H9 (cell line): ENCODE measurements around the gene MAPK4. TPM values are rescaled to one million over a fixed set of nuclear protein-coding genes. Genes with fewer than 3 reads are reported as not detected.
A peak's percentile ranks its signal among the peaks of the same experiment; 100 is the strongest.

Experiments used
- DNase-seq: peaks from one replicate; pipeline ENCODE4 v3.0.0-alpha.2; 2017
- H2AFZ ChIP-seq: one replicate; pipeline ENCODE4 v1.6.1; 2013; ENCODE audit warnings: mild to moderate bottlenecking, low read length, control low read depth, moderate library complexity
- H2AK5ac ChIP-seq: 2 replicates; pipeline ENCODE4 v1.6.1; 2013; ENCODE audit warnings: low read length, control low read depth, mixed read lengths; ENCODE audit not compliant: insufficient read length
- H2BK120ac ChIP-seq: one replicate; pipeline ENCODE4 v1.6.1; 2013; ENCODE audit warnings: low read depth, mild to moderate bottlenecking, low read length, control low read depth, inconsistent platforms; ENCODE audit not compliant: poor library complexity, severe bottlenecking
- H2BK12ac ChIP-seq: 2 replicates; pipeline ENCODE4 v1.6.1; 2013; ENCODE audit warnings: low read length, control low read depth, mixed read lengths, low read depth; ENCODE audit not compliant: insufficient read length
- H2BK15ac ChIP-seq: 2 replicates; pipeline ENCODE4 v1.6.1; 2013; ENCODE audit warnings: low read depth, low read length, control low read depth
- H2BK20ac ChIP-seq: one replicate; pipeline ENCODE4 v1.6.1; 2013; ENCODE audit warnings: low read depth, mild to moderate bottlenecking, low read length, control low read depth, inconsistent platforms; ENCODE audit not compliant: poor library complexity, severe bottlenecking
- H2BK5ac ChIP-seq: 2 replicates; pipeline ENCODE4 v1.6.1; 2013; ENCODE audit warnings: low read length, control low read depth, mixed read lengths; ENCODE audit not compliant: insufficient read length
- H3K14ac ChIP-seq: 2 replicates; pipeline ENCODE4 v1.6.1; 2013; ENCODE audit warnings: low read length, control low read depth; ENCODE audit not compliant: insufficient read depth
- H3K18ac ChIP-seq: 2 replicates; pipeline ENCODE4 v1.6.1; 2013; ENCODE audit warnings: low read depth, mild to moderate bottlenecking, mixed read lengths, low read length, control low read depth; ENCODE audit not compliant: insufficient read length
- H3K23ac ChIP-seq: 2 replicates; pipeline ENCODE4 v1.6.1; 2013; ENCODE audit warnings: low read length, control low read depth, mixed read lengths, low read depth; ENCODE audit not compliant: insufficient read length
- H3K23me2 ChIP-seq: 2 replicates; pipeline ENCODE4 v1.6.1; 2013; ENCODE audit warnings: low read depth, mild to moderate bottlenecking, mixed read lengths, low read length, control low read depth; ENCODE audit not compliant: insufficient read length, poor library complexity, severe bottlenecking
- H3K27ac ChIP-seq: 2 replicates; pipeline ENCODE4 v1.5.1; 2013; ENCODE audit warnings: low read length, control low read depth, mixed read lengths, low read depth; ENCODE audit not compliant: insufficient read length
- H3K27me3 ChIP-seq: 2 replicates; pipeline ENCODE4 v1.6.1; 2013; ENCODE audit warnings: low read length, control low read depth, inconsistent platforms; ENCODE audit not compliant: insufficient read depth
- H3K4ac ChIP-seq: 2 replicates; pipeline ENCODE4 v1.6.1; 2013; ENCODE audit warnings: low read depth, mild to moderate bottlenecking, control low read depth, inconsistent platforms, low read length, moderate library complexity
- H3K4me1 ChIP-seq: 2 replicates; pipeline ENCODE4 v1.6.1; 2013; ENCODE audit warnings: low read length, control low read depth, inconsistent platforms; ENCODE audit not compliant: insufficient read depth
- H3K4me2 ChIP-seq: 2 replicates; pipeline ENCODE4 v1.6.1; 2013; ENCODE audit warnings: low read length, control low read depth, mixed read lengths; ENCODE audit not compliant: insufficient read length, insufficient read depth
- H3K56ac ChIP-seq: 2 replicates; pipeline ENCODE4 v1.6.1; 2013; ENCODE audit warnings: low read depth, mild to moderate bottlenecking, mixed read lengths, low read length, control low read depth; ENCODE audit not compliant: insufficient read length
- H3K79me1 ChIP-seq: 2 replicates; pipeline ENCODE4 v1.6.1; 2013; ENCODE audit warnings: low read depth, mild to moderate bottlenecking, moderate library complexity, low read length, control low read depth, inconsistent platforms; ENCODE audit not compliant: insufficient read depth, poor library complexity, severe bottlenecking
- H3K79me2 ChIP-seq: 2 replicates; pipeline ENCODE4 v1.6.1; 2013; ENCODE audit warnings: low read length, control low read depth, inconsistent platforms; ENCODE audit not compliant: insufficient read depth
- H3K9ac ChIP-seq: 2 replicates; pipeline ENCODE4 v1.6.1; 2013; ENCODE audit warnings: low read length, control low read depth, mixed read lengths; ENCODE audit not compliant: insufficient read length; ENCODE audit errors: extremely low read depth
- H3K9me3 ChIP-seq: one replicate; pipeline ENCODE4 v1.6.1; 2013; ENCODE audit warnings: low read depth, low read length, inconsistent platforms; ENCODE audit not compliant: control insufficient read depth
- H3T11ph ChIP-seq: one replicate; pipeline ENCODE4 v1.6.1; 2013; ENCODE audit warnings: mild to moderate bottlenecking, low read length, control low read depth, inconsistent platforms
- H4K20me1 ChIP-seq: one replicate; pipeline ENCODE4 v1.6.1; 2013; ENCODE audit not compliant: control insufficient read depth, insufficient read length, insufficient read depth
- H4K5ac ChIP-seq: 2 replicates; pipeline ENCODE4 v1.6.1; 2013; ENCODE audit warnings: low read depth, mild to moderate bottlenecking, mixed read lengths, low read length, control low read depth; ENCODE audit not compliant: insufficient read length
- H4K8ac ChIP-seq: replicated peaks from 2 replicates; pipeline ENCODE4 v1.6.1; 2013; ENCODE audit warnings: low read length, control low read depth, mixed read lengths, low read depth; ENCODE audit not compliant: insufficient read length
- H4K91ac ChIP-seq: 2 replicates; pipeline ENCODE4 v1.6.1; 2013; ENCODE audit warnings: low read depth, mild to moderate bottlenecking, moderate library complexity, mixed read lengths, low read length, control low read depth; ENCODE audit not compliant: insufficient read length
- H3K27ac Mint-ChIP-seq, 3 experiments: 2 replicates in 2 of 3; 3 replicates in 1 of 3; pipeline ENCODE4 v1.8.0; 2020 to 2021; ENCODE audit warnings: mixed read lengths in 3 of 3, mild to moderate bottlenecking in 1 of 3, moderate library complexity in 1 of 3
- H3K27me3 Mint-ChIP-seq: 2 replicates; pipeline ENCODE4 v1.8.0; 2021; ENCODE audit warnings: low read depth, mild to moderate bottlenecking, moderate library complexity, mixed read lengths
- H3K36me3 Mint-ChIP-seq, 3 experiments: 2 replicates in 2 of 3; 3 replicates in 1 of 3; pipeline ENCODE4 v1.8.0; 2020 to 2021; ENCODE audit warnings: low read depth in 3 of 3, mixed read lengths in 3 of 3; ENCODE audit not compliant: insufficient read depth in 1 of 3
- H3K4me1 Mint-ChIP-seq, 2 experiments: 2 replicates each; pipeline ENCODE4 v1.8.0; 2020; ENCODE audit warnings: mixed read lengths in 2 of 2
- H3K4me3 Mint-ChIP-seq, 2 experiments: 2 replicates in 1 of 2; 3 replicates in 1 of 2; pipeline ENCODE4 v1.8.0; 2020 to 2021; ENCODE audit warnings: mild to moderate bottlenecking in 2 of 2, mixed read lengths in 2 of 2, moderate library complexity in 1 of 2
- H3K9me3 Mint-ChIP-seq, 2 experiments: 2 replicates in 1 of 2; 3 replicates in 1 of 2; pipeline ENCODE4 v1.8.0; 2020; ENCODE audit warnings: mild to moderate bottlenecking in 2 of 2, mixed read lengths in 2 of 2, moderate library complexity in 1 of 2
- CTCF ChIP-seq: fragments of 200-600 bp; sonication (generic); conservative IDR thresholded peaks from 3 replicates; pipeline ENCODE4 v1.8.0; 2021; ENCODE audit warnings: antibody characterized with exemption, mild to moderate bottlenecking
- WGBS: extraction: QIAGEN DNeasy Blood & Tissue Kit; methylation state at CpG from one replicate; pipeline ENCODE4 v1.1.7; 2013; ENCODE audit warnings: missing lambda C conversion rate, low lambda C conversion rate, mixed read lengths; ENCODE audit not compliant: insufficient read length; ENCODE audit errors: extremely low coverage; 5-methylcytosine and 5-hydroxymethylcytosine counted together
- total RNA-seq: library from RNA; stranded (reverse); gene quantifications from 2 replicates; pipeline ENCODE4 v1.2.1, GENCODE V29; 2021

MAPK4 gene
- total RNA-seq, 1 experiment from 2014 or later: 1.6 TPM

- no peak overlapping the region for H3K4me3 Mint-ChIP-seq
- Histone ChIP-seq H3K4me1 (peaks cover 4% of the 10 kb centered on the region; the same call in 1 of the 2 replicates), H3K56ac (no peak overlapping the region), H3K79me2 (no peaks in the 10 kb centered on the region), H3K23ac (no peak overlapping the region), H2BK120ac (no peak overlapping the region), H3K14ac (no peak overlapping the region), H3K27ac (no peak overlapping the region), H4K5ac (no peak overlapping the region), H3T11ph (no peak overlapping the region), H3K23me2 (no peaks in the 10 kb centered on the region), H2BK5ac (no peak overlapping the region), H2BK15ac (no peak overlapping the region), H3K4me2 (no peak overlapping the region), H2AK5ac (no peak overlapping the region), H2BK12ac (no peak overlapping the region), H3K9me3 (no peaks in the 10 kb centered on the region), H4K91ac (no peak overlapping the region), H3K9ac (no peak overlapping the region), H3K4ac (no peak overlapping the region), H2AFZ (no peak overlapping the region), H3K27me3 (no peaks in the 10 kb centered on the region), H3K79me1 (no peaks in the 10 kb centered on the region), H3K18ac (no peak overlapping the region), H4K20me1 (no peaks in the 10 kb centered on the region), H4K8ac (no peak overlapping the region), H2BK20ac (no peak overlapping the region)
- peaks cover 10 to 15% of the 10 kb centered on the region in 2 experiments for H3K4me1 Mint-ChIP-seq
- WGBS: no CpG with 5 or more reads among the region's 10 CpGs
- TF ChIP-seq CTCF: no peak
- peaks cover 0 to 4% (median 1%) of the 10 kb centered on the region in 3 experiments; a peak in 2 of 7 replicates for H3K36me3 Mint-ChIP-seq
- no peak for DNase-seq
- H3K27me3 Mint-ChIP-seq: no peaks in the 10 kb centered on the region; the same call in 1 of the 2 replicates
- peak overlapping the region in 1 of 3 experiments; percentile 75; a peak in 2 of 7 replicates for H3K27ac Mint-ChIP-seq
- no peaks in the 10 kb centered on the region for H3K9me3 Mint-ChIP-seq
Measured at GRCh38 chr18:50726960-50727589, 167.2 kb downstream of the MAPK4 start.
